Activated effector memory CD4-positive, alpha-beta T cell treated with Interleukin-2 at 50 U/mL for 16 hours (primary cell): ENCODE measurements around the gene RBMS3.

ENCODE experiments used
- DNase-seq: peaks from one replicate; pipeline ENCODE4 v3.0.0-alpha.2; 2020

Gene RBMS3

DNA sequence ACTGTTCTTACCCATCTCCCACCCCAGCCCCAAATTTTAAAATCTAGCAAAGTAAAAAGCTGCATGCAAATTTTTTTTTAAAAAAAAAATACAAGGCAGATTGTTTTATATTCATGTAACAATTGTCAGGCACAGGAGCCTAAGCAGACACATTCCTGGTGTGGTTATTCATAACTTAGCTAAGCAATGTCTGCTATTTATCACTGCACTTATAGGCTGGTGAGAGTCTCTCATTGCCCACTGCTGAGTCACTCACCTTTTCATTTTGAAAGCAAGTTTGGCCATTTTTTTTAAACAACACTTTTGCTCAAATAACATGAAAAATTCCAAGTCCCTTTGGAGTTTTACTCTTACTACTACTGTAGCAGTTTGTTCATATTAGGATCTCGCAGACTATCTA lies 413.9 kb downstream of the RBMS3 start:
- DNase-seq = no peak

DNA sequence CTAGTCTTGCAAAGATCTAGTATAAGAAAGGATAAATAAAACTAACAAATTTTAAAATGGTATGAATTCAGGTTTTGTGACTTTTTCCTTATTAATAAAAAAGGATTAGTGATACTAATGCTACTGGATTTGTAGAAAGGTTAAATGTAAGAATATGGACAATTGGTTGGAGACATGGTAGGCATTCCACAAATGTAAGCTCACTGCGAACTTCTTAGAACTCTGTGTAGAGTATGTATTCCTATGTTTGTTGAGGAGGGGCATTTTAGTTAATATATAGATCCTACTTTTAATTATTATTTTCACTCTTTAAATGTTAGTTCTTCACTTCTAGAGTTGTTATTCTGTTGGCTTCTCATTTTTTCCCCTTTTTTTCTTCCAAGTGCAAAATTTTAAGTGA lies 414.3 kb downstream of the RBMS3 start:
- no peak for DNase-seq

DNA sequence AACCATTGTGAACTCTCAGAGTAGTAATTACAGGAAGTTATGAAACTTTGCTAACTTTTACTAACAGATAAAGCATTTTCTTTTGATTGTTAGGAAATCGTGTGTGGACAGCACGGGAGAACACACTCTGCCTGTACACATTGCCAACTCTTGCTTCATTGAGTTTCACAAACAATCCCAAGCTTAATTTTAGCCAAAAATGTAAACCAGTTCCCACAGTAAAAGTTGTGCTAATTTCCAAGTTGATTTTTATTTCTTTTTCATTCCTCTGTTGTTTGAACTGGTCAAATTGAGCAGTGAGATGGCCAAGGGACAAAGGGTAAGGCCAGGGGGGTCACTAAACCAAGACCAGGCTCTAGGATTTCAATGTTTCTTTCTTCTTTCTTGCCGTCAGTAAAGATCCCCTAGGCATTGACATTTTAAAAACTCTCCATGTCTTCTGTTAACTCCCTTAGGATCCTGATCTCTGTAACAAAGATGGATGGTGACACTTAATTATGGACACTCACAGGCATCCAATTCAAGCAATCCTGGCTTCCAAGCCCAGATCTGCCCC lies 414.9 kb downstream of the RBMS3 start:
- DNase-seq = no peak

DNA sequence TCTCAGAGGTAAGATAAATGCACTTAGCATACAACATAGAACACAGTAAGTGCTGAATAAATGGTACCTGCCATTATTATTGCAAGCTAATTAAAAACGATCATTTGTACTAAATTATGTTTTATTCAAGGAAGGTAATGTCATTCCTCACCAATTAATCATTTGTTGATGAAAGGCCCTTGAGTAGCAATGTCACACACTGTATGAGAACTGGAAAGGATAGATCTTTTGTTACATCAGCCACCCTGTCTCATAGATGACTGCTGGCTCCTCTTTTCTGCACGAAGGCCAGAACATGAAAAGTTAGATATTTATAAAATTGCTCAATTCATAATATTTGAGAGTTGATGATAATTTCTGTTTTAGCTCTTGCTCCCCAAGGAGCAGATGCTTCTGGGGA lies 415.4 kb downstream of the RBMS3 start:
- no peak for DNase-seq

DNA sequence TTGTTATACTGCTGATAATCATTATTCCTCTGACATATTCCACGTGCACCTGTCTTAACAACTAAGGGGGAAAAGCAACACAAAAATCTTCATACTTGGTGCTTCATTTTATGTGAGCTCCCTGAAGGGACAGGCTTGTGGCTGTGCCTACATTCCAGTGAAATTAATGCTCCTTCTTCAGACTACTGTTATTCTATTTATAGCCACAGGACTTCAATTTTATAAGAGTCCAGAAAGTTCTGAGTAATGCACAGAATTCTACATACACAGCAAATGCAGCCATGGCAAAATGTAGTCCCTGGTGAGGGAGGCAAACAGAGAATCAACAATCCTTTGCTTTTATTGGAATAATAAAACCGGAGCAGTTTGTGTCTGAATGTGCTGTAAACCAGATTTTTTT lies 417.1 kb downstream of the RBMS3 start:
- DNase-seq = no peak

DNA sequence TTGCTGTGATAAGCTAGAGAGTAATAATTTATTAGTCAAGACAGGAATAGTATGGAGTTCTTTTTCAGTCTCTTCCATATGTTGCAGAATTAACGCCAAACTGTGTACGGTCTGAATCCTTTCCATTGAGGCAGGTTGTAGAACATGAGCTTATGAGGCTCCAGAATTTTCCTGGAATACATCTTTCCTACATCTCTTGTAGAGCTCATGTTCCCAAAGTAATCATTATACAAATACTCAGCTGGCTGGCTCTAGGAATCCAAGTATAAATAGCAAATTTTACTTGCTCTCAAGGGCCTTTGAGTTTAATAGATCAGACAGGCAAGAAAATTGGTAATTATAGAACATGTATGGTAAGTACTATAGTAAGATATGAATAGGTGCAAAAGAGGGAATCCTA lies 419.4 kb downstream of the RBMS3 start:
- DNase-seq = no peak

DNA sequence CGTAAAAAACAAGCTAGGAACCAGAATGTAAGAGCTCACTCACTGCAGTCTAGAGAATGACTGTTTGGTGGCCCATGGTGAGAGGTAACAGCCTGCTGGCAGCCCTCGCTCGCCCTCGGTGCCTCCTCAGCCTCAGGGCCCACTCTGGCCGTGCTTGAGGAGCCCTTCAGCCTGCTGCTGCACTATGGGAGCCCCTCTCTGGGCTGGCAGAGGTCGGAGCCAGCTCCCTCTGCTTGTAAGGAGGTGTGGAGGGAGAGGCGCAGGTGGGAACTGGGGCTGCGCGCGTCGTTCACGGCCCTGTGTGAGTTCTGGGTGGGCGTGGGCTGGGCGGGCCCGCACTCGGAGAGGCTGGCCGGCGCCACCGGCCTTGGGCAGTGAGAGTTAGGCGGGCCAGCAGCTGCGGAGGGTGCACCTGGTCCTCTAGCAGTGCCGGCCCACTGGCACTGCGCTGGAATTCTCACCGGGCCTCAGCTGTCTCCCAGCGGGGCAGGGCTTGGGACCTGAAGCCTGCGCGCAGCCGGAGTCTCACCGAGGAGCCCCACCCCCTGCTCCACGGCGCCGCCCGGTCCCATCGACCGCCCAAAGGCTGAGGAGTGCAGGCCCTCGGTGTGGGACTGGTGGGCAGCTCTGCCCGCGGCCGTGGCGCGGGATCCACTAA lies 420.6 kb downstream of the RBMS3 start:
- DNase-seq = no peak

DNA sequence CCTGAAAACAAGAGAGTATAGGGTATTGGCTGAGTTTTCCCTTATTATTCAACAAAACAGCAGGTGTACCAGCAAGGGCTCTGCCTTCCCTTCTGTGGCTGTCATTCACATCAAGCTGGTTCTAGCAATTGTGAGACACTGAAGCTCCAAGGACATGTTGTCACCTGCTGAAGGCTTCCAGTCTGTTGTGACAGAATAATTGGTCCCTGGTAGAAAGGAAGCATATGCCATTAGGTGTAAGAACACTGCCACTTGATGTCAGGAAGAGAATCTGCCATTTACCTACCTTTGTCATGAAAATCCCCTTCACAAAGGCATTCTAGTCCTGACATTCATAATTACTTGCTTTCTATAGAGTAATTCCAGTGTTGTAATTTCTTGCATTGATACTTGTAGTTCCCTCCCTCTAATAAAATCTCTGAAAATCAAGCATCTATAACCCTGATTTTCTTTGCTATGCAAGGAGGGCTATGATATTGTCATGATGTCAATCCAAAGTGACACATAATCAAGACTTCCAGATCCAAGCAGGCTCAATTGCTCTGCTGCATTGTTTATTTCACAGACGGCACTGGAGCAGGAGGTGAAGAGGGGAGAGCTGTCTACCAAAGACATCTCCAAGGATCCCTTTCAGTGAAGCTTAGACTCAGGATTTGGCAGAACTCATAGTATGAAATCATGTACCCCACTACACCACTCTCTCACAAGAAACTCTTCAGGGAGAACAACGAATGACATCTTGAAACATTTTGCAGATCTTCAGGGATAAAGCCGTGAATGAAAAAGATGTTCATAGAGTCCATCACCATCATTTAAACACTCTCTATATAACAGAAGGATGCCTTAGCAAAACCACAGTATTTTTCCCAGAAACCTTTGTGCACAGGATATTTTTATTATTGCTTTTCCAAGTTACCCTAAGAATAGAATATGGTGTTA lies 425.3 kb downstream of the RBMS3 start:
- DNase-seq = no peak

DNA sequence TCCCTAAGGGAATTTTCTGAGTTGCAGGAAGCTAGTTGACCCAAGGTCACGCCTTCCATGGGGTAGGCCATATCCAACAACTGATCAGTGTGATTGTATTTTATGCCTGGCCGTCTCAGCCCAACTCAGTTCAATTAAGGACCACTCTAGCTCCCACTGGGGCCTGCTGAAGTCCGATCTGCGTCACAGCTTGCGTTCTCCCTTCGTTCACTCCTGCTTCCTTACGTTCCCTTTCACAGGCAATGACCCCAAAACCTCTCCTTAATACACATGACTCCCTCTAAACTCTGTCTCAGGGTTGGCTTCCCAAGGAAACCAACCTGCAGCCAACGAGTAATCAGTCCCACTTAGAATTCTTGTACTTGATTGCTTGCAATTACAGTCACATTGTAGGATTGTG lies 428.0 kb downstream of the RBMS3 start:
- DNase-seq = no peak

DNA sequence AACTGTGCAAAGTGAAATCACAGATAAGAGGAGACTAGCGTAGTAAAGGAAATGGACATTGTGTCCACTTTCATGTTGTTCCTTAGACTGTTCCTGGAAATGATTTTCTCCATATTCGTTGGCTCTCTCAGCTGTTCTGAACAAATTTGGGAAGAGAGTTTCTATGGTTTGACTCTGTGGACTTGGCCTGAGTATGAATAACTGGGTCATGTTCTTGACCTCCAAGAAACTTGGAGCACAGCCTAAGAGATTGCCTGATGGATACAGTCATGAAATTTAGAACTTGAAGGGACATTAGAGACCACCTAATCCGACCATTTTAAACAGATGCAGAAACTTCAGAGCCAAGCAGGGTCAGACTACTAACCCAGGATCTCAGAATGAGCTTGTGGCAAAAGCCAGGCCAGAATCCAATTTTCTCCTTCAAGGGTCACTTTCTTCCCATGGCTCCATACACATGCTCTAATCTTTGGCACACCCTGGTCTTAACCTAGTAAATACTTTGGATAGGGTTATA lies 430.4 kb downstream of the RBMS3 start:
- no peak for DNase-seq

DNA sequence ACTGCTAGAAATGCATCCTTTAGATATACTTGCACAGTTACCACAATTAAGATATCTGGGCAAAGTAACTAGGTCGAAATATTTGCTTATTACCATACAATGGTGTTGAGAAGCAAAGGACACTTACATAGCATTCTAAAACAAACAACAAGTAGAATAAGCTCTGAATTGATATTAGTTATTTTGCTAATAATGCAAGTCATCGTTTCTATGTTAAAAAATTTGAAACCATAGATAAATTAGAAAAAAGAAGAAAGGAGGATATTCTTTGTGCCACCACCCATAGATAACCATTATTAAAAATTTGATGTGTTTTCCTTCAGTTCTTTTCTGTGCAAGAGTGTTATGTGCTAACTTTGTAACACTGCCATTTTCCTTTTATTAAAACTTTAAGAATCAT lies 435.3 kb downstream of the RBMS3 start:
- no peak for DNase-seq

DNA sequence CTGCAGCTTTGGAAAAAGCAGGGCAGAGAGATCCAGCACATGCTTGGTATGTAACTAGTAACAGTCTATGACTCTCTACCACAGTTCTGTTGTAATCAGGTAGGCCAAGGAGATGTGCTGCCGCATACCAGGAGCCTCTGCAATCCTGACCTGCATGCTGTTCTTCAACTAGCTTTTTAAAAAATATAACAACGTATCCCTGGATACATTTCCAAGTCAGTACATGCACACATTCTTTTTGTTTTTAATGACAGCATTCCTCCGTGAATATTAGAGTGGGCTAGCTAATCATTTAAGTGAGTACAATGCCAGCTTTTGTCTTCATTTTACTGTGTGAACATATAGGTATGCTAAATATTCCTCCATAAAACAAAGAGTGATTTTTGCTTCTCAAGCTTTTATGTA lies 437.8 kb downstream of the RBMS3 start:
- DNase-seq = no peak

DNA sequence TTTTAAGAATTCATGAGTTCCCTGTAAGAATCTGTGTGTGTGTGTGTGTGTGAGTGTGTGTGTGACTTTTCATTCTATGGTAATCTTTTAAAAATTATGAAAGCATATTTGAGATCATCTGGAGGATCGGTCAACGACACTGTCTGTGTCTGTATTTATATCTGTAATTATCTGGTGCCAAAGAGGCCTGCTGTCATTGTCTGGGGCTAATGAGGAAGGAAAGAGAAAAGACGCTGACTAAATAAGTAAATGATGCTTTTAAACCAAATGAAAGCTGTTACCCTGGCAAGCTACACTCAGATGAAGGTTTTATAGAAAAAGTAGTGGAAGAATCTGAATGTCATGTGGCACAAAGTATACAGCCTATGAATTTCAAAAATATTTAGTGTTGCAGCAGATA lies 439.8 kb downstream of the RBMS3 start:
- no peak for DNase-seq

DNA sequence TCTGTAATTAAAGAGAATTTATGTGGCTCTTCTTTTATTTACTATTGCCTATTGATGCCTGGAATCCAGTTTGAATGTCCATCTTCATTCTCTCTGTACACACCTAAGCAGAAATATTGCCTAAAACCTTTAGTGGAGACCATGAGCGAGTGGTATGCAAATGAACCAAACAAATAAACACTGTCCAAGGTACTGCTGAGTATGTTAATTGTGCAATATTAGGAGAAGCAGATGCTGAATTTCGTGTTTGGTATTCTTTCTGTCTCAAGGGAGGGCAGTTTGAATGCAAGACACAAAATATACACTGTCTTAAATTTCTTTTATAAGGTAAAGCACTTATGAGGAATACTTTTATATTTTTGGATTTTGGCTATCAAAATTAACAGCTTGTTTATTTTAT lies 440.9 kb downstream of the RBMS3 start:
- no peak for DNase-seq

DNA sequence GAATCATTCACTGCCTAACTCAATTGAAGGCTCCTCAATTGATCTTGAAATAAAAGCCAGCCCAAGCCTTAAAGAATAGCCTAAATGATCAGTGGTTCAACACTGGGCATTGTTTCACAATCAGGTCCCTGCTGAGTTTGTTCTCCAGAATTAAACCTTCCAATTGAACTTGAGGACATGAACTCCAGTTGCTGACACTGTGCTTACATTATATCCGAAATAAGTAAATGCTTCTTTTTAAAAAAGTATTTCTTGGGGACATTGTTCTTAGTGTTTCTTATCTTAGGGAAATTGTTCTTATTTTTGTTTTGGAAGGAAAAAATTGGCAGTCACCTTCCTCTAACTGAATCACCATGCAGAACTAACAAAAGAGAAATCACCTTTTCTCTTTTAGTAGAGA lies 450.2 kb downstream of the RBMS3 start:
- DNase-seq = no peak

DNA sequence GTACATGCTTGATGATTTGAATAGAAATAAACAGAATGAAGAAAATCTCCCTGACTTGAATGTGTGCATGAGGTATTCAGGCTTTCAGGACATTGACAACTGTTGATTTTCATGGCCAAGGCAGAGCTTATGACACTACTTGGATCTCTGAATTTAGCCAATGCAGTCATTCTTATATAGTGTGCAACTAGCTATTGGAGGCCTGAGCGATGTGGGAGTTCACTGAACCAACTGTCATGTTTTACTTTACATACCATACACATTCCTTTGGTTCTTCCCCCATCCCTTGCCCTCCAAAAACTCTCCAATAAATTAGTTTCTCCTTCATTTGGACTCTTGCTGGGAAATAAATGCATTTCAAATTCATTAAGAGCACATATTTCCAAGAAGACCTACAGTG lies 460.4 kb downstream of the RBMS3 start:
- DNase-seq = no peak

DNA sequence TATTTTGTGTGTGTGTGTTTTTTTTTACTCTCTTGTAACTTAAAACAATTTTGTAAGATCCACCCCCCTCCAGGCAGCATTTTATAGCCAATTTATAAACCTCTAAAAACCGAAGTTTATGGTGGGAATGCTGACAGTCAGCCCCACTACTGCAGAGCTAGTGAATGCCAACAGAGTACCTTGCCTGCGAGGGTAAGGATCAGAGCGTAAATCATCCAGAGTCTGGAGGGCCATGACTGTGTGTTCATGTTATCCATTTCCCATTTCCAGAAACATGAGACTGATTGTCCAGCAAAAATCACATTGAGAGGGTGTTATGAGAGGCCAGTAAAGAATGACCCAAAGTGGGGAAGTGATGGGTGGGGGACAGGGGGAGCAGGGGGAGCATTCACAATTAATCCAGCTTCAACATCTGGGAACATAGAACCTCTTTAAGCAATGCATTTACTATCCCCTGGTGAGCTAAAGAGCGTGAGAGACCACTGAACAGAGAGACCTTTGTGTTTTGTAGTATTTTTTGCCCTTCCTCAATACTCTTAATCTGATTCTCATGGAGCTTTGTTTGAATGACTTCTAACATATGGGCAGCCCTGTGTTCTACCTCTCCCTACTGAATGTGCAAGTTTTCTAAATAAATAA lies 464.5 kb downstream of the RBMS3 start:
- no peak for DNase-seq

DNA sequence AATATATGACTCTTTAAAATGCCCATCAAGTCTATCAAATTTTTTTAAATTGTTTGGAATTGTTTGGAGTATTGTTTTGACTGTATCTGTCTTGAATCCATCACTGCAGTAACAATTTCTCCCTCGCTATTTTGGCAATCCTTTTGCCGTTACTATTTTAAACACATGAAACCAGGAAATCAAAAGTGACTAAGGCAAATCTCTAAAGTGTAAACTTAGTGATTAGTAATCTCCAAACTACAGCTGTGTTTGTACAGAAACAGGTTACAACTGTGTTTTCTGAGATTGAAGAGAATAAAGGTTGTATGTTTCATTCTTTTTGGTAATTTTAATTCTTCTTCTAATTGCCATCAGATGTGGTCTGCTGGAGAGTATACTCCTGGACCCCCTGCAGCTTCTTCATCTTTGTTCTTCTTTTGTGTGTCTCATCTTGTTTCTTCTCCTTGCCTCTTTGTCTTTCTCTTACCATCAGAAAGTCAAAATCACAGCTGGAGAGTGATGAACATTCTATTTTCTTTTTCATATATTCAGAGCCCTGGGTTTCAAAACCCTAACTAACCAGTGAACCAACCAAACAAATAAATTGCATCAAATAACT lies 465.4 kb downstream of the RBMS3 start:
- DNase-seq = no peak

DNA sequence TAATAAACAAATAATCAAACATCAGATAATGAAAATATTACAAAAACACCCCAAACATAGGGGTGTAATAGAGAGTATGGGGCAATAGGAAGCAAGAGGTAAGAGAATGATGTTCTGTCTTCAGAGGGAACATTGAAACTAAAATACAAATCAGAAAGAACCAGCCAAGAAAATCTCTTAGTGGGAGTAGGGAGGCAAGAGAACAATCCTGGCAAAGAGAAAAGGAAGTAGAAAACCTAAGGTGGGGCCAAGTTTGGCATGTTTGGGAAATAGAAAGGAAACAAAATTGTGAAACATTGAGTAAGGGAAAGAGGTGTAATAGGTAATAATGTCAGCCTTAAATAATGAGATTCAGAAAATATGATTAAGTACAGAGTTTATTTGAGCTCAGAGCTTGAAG lies 467.1 kb downstream of the RBMS3 start:
- no peak for DNase-seq

DNA sequence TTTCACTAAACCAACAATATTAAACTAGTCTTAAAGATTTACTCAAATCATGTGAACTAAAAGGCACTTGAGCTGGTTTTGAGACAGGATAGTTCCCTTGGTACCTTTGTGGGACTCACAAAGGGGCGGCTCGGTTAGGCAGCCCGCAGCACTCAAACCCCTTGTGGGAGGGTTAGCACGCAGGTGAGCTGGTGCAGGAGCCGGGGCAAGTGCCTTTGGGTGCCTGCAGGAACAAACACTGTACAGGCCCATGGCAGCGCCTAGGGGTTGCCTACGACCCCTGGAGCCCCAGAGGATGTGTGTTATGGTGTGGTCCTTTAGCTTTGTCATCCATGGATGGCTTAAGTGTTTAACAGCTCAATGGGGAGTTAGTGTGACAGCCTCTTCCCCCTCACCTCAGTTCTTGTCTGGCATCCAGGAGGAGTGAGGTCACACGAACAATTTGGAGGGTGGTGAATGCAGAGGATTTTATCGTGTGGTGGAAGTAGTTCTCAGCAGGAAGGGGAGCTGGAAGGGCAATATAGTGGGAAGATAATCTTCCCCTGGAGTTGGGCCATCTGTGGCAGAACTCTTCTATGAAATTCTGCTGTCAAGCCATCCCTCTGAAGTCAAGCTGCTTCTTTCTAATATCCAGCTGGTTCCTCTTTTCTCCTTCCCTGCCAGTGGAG lies 470.9 kb downstream of the RBMS3 start:
- DNase-seq = no peak

DNA sequence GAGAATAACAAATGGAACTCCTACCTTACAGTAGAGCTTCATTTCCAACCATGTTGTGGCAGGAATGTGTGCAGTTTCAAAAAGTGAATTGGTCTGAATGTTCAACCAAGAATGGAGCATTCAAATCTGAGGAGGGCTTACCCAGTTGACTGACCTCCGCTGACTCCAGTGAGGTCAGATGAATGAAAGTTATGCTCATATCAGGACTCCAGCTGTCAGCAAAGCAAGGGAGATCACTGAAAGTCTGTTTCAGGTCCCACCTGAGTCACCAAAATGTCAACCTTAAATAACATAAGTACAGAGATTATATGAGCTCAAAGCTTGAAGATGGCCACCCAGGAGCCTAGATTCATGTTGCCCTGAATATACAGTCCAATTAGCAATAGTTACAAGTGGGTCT lies 473.5 kb downstream of the RBMS3 start:
- no peak for DNase-seq

DNA sequence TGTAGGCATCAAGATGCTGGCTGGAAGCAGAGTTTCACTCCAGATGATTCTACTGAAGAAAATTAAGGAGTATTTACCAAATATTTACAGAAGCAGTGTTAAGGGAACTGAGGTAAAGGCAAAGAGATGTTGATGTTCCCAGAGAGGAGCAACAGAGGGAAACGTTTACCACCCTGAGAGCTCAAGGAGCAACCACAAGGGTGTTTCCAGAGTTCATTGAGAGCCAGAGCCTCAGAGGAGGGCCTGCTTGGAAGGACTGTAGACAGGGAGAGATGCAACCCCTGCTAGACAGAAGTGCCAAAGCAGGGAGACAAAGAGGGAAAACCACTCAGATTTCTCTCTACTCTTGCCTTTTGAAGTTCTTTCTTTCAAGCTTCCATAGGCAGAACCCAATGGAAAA lies 474.5 kb downstream of the RBMS3 start:
- no peak for DNase-seq
